HAP-1 (cell line): ENCODE measurements around the gene STX16.

Source experiments
- DNase-seq, 2 experiments: peaks; one replicate each; pipeline ENCODE4 v3.0.0-alpha.2; 2016 to 2020; ENCODE audit warnings: low spot score in 2 of 2
- H3K27me3 ChIP-seq: fragments of 250-450 bp; sonication (Bioruptor Pico); 2 replicates; pipeline ENCODE4 v1.5.1; 2020; ENCODE audit warnings: low read depth, mild to moderate bottlenecking, moderate library complexity
- H3K36me3 ChIP-seq: fragments of 250-450 bp; sonication (Bioruptor Pico); replicated peaks from 2 replicates; pipeline ENCODE4 v1.5.1; 2020; ENCODE audit warnings: mild to moderate bottlenecking
- H3K4me1 ChIP-seq: fragments of 250-450 bp; sonication (Bioruptor Pico); 2 replicates; pipeline ENCODE4 v1.5.1; 2020; ENCODE audit warnings: mild to moderate bottlenecking
- H3K4me3 ChIP-seq: fragments of 250-450 bp; sonication (Bioruptor Pico); 2 replicates; pipeline ENCODE4 v1.5.1; 2020; ENCODE audit warnings: mild to moderate bottlenecking, moderate library complexity
- H3K9me3 ChIP-seq: fragments of 250-450 bp; sonication (Bioruptor Pico); 2 replicates; pipeline ENCODE4 v1.5.1; 2020; ENCODE audit warnings: mild to moderate bottlenecking, moderate library complexity
- in situ Hi-C: fragments of 300-500 bp; cut with MboI; formaldehyde crosslinking; loops from 3 replicates; pipeline ENCODE4 v1.14.3; 2020; ENCODE audit warnings: low sequenced_read_pairs, inconsistent platforms, mixed read lengths

Gene STX16

GRCh38 chr20:58624687-58625086, 26.4 kb upstream of the STX16 start:
- in situ Hi-C loops, result no loop called here
- Histone ChIP-seq H3K9me3 (no peaks in the 10 kb centered on the region; the same call in 1 of the 2 replicates), H3K4me1 (peaks cover under 1% of the 10 kb centered on the region), H3K4me3 (no peak overlapping the region), H3K36me3 (no peaks in the 10 kb centered on the region), H3K27me3 (no peaks in the 10 kb centered on the region)
- no peak for DNase-seq

- no peaks in the 10 kb centered on the region for H3K27me3 ChIP-seq
- H3K4me3 ChIP-seq, result no peak overlapping the region
- no peaks in the 10 kb centered on the region for H3K36me3 ChIP-seq
- no peaks in the 10 kb centered on the region; the same call in 1 of the 2 replicates for H3K9me3 ChIP-seq
- H3K4me1 ChIP-seq, result no peaks in the 10 kb centered on the region
- no peak for DNase-seq
- in situ Hi-C loops, result no loop called here
Measured at GRCh38 chr20:58625585-58625984, 25.5 kb upstream of the STX16 start.

- no peak for DNase-seq
- H3K4me1 ChIP-seq, result no peaks in the 10 kb centered on the region
- no peaks in the 10 kb centered on the region for H3K36me3 ChIP-seq
- in situ Hi-C loops, result no loop called here
- H3K4me3 ChIP-seq, result no peak overlapping the region
- H3K27me3 ChIP-seq, result no peaks in the 10 kb centered on the region
- H3K9me3 ChIP-seq, result no peaks in the 10 kb centered on the region; the same call in 1 of the 2 replicates
Measured at GRCh38 chr20:58626051-58626450, 25.0 kb upstream of the STX16 start.

- in situ Hi-C loops, result no loop called here
- DNase-seq, result no peak
- no peaks in the 10 kb centered on the region for H3K27me3 ChIP-seq
- no peak overlapping the region for H3K4me3 ChIP-seq
- no peaks in the 10 kb centered on the region; the same call in 1 of the 2 replicates for H3K9me3 ChIP-seq
- no peaks in the 10 kb centered on the region for H3K4me1 ChIP-seq
- no peaks in the 10 kb centered on the region for H3K36me3 ChIP-seq
Measured at GRCh38 chr20:58627212-58628072, 23.6 kb upstream of the STX16 start.

- in situ Hi-C loops, result no loop called here
Measured at GRCh38 chr20:58628491-58629214, 22.4 kb upstream of the STX16 start.

GRCh38 chr20:58629215-58629580, 21.9 kb upstream of the STX16 start:
- no peak for DNase-seq
- no peaks in the 10 kb centered on the region for H3K36me3 ChIP-seq
- in situ Hi-C loops, result no loop called here
- no peaks in the 10 kb centered on the region for H3K9me3 ChIP-seq
- no peak overlapping the region for H3K4me3 ChIP-seq
- H3K4me1 ChIP-seq, result no peaks in the 10 kb centered on the region
- no peaks in the 10 kb centered on the region for H3K27me3 ChIP-seq

More at GRCh38 chr20:58628491-58629214, 22.4 kb upstream of the STX16 start:
- Histone ChIP-seq H3K9me3 (no peaks in the 10 kb centered on the region), H3K4me3 (no peak overlapping the region), H3K36me3 (no peaks in the 10 kb centered on the region), H3K27me3 (no peaks in the 10 kb centered on the region), H3K4me1 (no peaks in the 10 kb centered on the region)
- DNase-seq, result no peak

GRCh38 chr20:58630063-58630462, 21.0 kb upstream of the STX16 start:
- in situ Hi-C loops, result no loop called here
- Histone ChIP-seq H3K36me3 (no peaks in the 10 kb centered on the region), H3K4me3 (no peak overlapping the region), H3K4me1 (no peaks in the 10 kb centered on the region), H3K27me3 (no peaks in the 10 kb centered on the region), H3K9me3 (no peaks in the 10 kb centered on the region)
- DNase-seq, result no peak

GRCh38 chr20:58633161-58634053, 17.7 kb upstream of the STX16 start:
- in situ Hi-C loops, result no loop called here
- H3K9me3 ChIP-seq, result no peaks in the 10 kb centered on the region
- H3K4me1 ChIP-seq, result no peaks in the 10 kb centered on the region
- no peak overlapping the region for H3K4me3 ChIP-seq
- no peaks in the 10 kb centered on the region for H3K27me3 ChIP-seq
- no peaks in the 10 kb centered on the region for H3K36me3 ChIP-seq
- DNase-seq, result no peak

- Histone ChIP-seq H3K4me3 (no peak overlapping the region), H3K27me3 (no peaks in the 10 kb centered on the region; the same call in 1 of the 2 replicates), H3K9me3 (no peaks in the 10 kb centered on the region), H3K4me1 (no peaks in the 10 kb centered on the region), H3K36me3 (no peaks in the 10 kb centered on the region)
- in situ Hi-C loops, result no loop called here
- no peak for DNase-seq
Measured at GRCh38 chr20:58634059-58634458, 17.0 kb upstream of the STX16 start.

GRCh38 chr20:58634521-58635278, 16.4 kb upstream of the STX16 start:
- Histone ChIP-seq H3K4me1 (no peaks in the 10 kb centered on the region), H3K9me3 (no peaks in the 10 kb centered on the region), H3K4me3 (no peak overlapping the region), H3K27me3 (no peaks in the 10 kb centered on the region; the same call in 1 of the 2 replicates), H3K36me3 (no peaks in the 10 kb centered on the region)
- no peak for DNase-seq
- in situ Hi-C loops, result no loop called here

- H3K36me3 ChIP-seq, result no peaks in the 10 kb centered on the region
- no peaks in the 10 kb centered on the region; the same call in 1 of the 2 replicates for H3K27me3 ChIP-seq
- no peaks in the 10 kb centered on the region for H3K4me1 ChIP-seq
- in situ Hi-C loops, result no loop called here
- H3K9me3 ChIP-seq, result no peaks in the 10 kb centered on the region
- DNase-seq, result no peak
- H3K4me3 ChIP-seq, result no peak overlapping the region
Measured at GRCh38 chr20:58635279-58635665, 15.8 kb upstream of the STX16 start.

GRCh38 chr20:58636396-58636982, 14.6 kb upstream of the STX16 start:
- H3K36me3 ChIP-seq, result no peaks in the 10 kb centered on the region
- no peaks in the 10 kb centered on the region for H3K9me3 ChIP-seq
- H3K4me3 ChIP-seq, result no peak overlapping the region
- H3K4me1 ChIP-seq, result no peaks in the 10 kb centered on the region
- no peaks in the 10 kb centered on the region; the same call in 1 of the 2 replicates for H3K27me3 ChIP-seq
- in situ Hi-C loops, result no loop called here
- no peak for DNase-seq
